Muscle of leg (tissue), 11 donors: ENCODE data around the gene CREG2. TPM values are rescaled to one million over a fixed set of nuclear protein-coding genes. Genes with fewer than 3 reads are reported as not detected.

Experiments
- DNase-seq: peaks from one replicate; pipeline ENCODE4 v3.0.0; 2013
- H3K27ac ChIP-seq: one replicate; pipeline ENCODE4 v1.5.1; 2013; ENCODE audit warnings: mild to moderate bottlenecking, low read length, control low read depth
- H3K27me3 ChIP-seq: one replicate; pipeline ENCODE4 v1.6.1; 2013; ENCODE audit warnings: low read length; ENCODE audit not compliant: control insufficient read depth, insufficient read depth
- H3K36me3 ChIP-seq: one replicate; pipeline ENCODE4 v1.6.1; 2013; ENCODE audit warnings: low read length; ENCODE audit not compliant: control insufficient read depth, insufficient read depth
- H3K4me1 ChIP-seq: one replicate; pipeline ENCODE4 v1.6.1; 2013; ENCODE audit warnings: low read length; ENCODE audit not compliant: control insufficient read depth, insufficient read depth
- H3K4me3 ChIP-seq: one replicate; pipeline ENCODE4 v1.5.1; 2013; ENCODE audit warnings: low read length, control low read depth
- H3K9me3 ChIP-seq: replicated peaks from 2 replicates; pipeline ENCODE4 v1.6.1; 2013; ENCODE audit warnings: low read depth, low read length; ENCODE audit not compliant: control insufficient read depth
- WGBS: methylation state at CpG from one replicate; pipeline ENCODE4 v1.1.5; 2013; ENCODE audit warnings: missing lambda C conversion rate; ENCODE audit not compliant: insufficient coverage; 5-methylcytosine and 5-hydroxymethylcytosine counted together
- polyA plus RNA-seq, 8 donors: library from polyadenylated mRNA; unstranded; fragments of 120-200 nt; gene quantifications; one replicate each; pipeline versions ENCODE4 v1.2.1 to v1.2.3, GENCODE V29; 2013; ENCODE audit warnings: inconsistent platforms in 1 of 8, low replicate concordance in 1 of 8; ENCODE audit not compliant: insufficient read length in 8 of 8, insufficient read depth in 1 of 8
- total RNA-seq: library from RNA; stranded (reverse); fragments of 120-200 nt; gene quantifications from one replicate; pipeline ENCODE4 v1.2.4, GENCODE V29; 2013

The CREG2 gene
- total and polyA plus RNA-seq, 9 donors: 2.4 to 5.3 (median 3.5) TPM

DNA sequence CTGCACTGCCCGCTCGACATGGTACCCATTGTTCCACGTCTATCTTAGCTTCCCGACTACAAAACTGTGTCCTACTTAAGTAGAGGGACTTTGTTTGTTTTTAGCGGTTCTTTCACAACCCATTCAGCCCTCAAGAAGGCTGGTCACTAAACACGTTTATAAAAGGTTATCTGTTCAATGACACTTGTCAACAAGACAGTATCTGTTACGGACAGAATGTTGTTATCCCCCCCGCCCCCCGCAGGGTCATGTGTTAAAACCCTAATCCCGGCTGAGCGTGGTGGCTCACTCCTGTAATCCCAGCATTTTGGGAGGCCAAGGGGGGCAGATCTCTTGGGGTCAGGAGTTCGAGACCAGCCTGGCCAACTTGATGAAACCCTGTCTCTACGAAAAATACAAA, 40.4 kb upstream of the CREG2 start:
- H3K27ac ChIP-seq: peak overlapping the region; percentile 40
- 86% methylated on average over 8 of the region's 13 CpGs for WGBS

DNA sequence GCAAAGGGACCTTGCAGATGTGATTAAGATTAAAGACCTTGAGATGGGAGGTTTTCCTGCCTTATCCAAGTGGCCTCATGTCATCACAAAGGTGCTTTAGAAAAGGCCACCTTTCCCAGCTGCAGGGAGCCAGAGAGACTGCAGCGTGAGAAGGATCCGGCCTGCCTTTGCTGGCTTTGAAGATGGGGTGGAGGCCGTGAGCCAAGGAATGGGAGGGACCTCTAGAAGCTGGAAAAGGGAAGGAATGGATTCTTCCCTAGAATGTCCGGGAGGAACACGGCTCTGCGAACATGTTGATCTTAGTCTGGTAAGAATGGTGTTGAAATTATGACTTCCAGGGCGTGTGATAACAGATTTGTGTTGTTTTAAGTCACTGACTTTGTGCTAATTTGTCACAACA, 39.9 kb upstream of the CREG2 start:
- Histone ChIP-seq H3K36me3 (no peaks in the 10 kb centered on the region), H3K4me1 (peaks cover 6% of the 10 kb centered on the region), H3K27me3 (no peaks in the 10 kb centered on the region), H3K4me3 (no peak overlapping the region), H3K9me3 (no peaks in the 10 kb centered on the region), H3K27ac (no peak overlapping the region)
- no peak for DNase-seq
- WGBS: 80% methylated on average over 6 of the region's 7 CpGs

More for the DNA sequence above, 40.4 kb upstream of the CREG2 start:
- no peak for DNase-seq
- Histone ChIP-seq H3K9me3 (no peaks in the 10 kb centered on the region), H3K36me3 (no peaks in the 10 kb centered on the region), H3K27me3 (no peaks in the 10 kb centered on the region), H3K4me3 (no peak overlapping the region), H3K4me1 (peaks cover 6% of the 10 kb centered on the region)

GRCh38 chr2:101426822-101427221, 39.5 kb upstream of the CREG2 start:
- Histone ChIP-seq H3K27ac (no peak overlapping the region), H3K9me3 (no peaks in the 10 kb centered on the region), H3K36me3 (no peaks in the 10 kb centered on the region), H3K4me3 (no peak overlapping the region), H3K27me3 (no peaks in the 10 kb centered on the region), H3K4me1 (peaks cover 6% of the 10 kb centered on the region)
- DNase-seq: no peak
- WGBS: 93% methylated on average over 6 of the region's 7 CpGs

DNA sequence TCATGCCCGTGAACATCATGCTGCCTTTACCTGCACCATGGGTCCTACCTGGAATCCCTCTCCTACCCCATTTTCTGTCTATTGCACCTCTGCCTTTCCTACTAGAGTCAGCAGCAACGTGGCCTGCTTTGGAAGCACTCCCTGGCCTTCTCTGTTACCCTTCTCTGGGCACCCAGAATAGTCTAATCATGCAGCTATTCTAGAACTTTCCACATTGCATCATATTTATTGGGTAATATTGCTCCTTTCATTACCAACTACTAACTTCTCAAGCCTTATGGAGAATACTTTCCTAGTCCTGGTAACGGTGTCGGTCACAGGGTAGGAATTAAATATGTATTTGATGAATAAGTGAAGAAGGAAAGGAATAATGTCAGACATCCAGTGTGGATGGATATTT, 33.3 kb upstream of the CREG2 start:
- WGBS: 78% methylated on average over 2 of the region's 4 CpGs
- H3K4me1 ChIP-seq: peaks cover 12% of the 10 kb centered on the region
- H3K27ac ChIP-seq: no peak overlapping the region
- peaks cover under 1% of the 10 kb centered on the region for H3K27me3 ChIP-seq
- no peaks in the 10 kb centered on the region for H3K36me3 ChIP-seq
- H3K9me3 ChIP-seq: no peaks in the 10 kb centered on the region
- no peak overlapping the region for H3K4me3 ChIP-seq
- DNase-seq: no peak

DNA sequence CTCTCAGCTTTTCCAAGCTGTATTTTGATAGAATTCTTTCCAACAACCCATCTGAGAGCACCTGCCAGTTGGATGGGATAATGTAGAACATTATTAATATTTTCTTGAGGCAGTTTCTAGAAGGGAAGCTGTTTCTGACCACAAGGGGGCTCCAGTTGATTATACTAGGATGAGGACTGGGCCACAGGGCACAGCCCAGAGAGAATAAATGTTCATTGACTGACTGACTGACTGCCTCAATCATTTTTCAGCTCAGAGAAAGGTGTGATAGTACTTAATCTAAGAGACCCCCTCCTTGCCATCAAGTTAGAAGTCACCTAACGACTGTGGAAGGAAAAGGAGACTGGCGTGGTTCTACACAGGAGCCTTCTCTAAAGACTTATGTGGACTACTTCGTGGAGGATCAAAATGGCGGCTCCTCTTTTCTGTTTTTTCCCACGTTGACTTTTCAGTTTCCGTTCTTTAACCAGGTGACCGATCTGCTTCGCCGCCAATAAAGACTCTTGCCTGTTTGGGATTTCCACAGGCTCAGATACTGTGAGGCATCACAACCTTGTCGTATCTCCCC, 31.9 kb upstream of the CREG2 start:
- no peaks in the 10 kb centered on the region for H3K36me3 ChIP-seq
- H3K27ac ChIP-seq: no peak overlapping the region
- H3K4me1 ChIP-seq: peaks cover 12% of the 10 kb centered on the region
- peaks cover 4% of the 10 kb centered on the region for H3K27me3 ChIP-seq
- H3K4me3 ChIP-seq: no peak overlapping the region
- DNase-seq: peak; percentile 88
- WGBS: 92% methylated on average over 8 of the region's 10 CpGs
- peaks cover 4% of the 10 kb centered on the region for H3K9me3 ChIP-seq

GRCh38 chr2:101418460-101419095, 31.3 kb upstream of the CREG2 start:
- no peak overlapping the region for H3K4me3 ChIP-seq
- peaks cover 4% of the 10 kb centered on the region for H3K9me3 ChIP-seq
- no peaks in the 10 kb centered on the region for H3K36me3 ChIP-seq
- peaks cover 12% of the 10 kb centered on the region for H3K4me1 ChIP-seq
- WGBS: 20% methylated on average over 8 of the region's 12 CpGs
- H3K27ac ChIP-seq: no peak overlapping the region
- DNase-seq: peak; percentile 83
- H3K27me3 ChIP-seq: peaks cover 4% of the 10 kb centered on the region

GRCh38 chr2:101416609-101417008, 29.3 kb upstream of the CREG2 start:
- H3K4me3 ChIP-seq: no peak overlapping the region
- no peaks in the 10 kb centered on the region for H3K36me3 ChIP-seq
- DNase-seq: no peak
- H3K9me3 ChIP-seq: peaks cover 4% of the 10 kb centered on the region
- peaks cover 4% of the 10 kb centered on the region for H3K27me3 ChIP-seq
- WGBS: 69% methylated on average over 5 of the region's 5 CpGs
- no peak overlapping the region for H3K27ac ChIP-seq
- H3K4me1 ChIP-seq: peaks cover 12% of the 10 kb centered on the region

DNA sequence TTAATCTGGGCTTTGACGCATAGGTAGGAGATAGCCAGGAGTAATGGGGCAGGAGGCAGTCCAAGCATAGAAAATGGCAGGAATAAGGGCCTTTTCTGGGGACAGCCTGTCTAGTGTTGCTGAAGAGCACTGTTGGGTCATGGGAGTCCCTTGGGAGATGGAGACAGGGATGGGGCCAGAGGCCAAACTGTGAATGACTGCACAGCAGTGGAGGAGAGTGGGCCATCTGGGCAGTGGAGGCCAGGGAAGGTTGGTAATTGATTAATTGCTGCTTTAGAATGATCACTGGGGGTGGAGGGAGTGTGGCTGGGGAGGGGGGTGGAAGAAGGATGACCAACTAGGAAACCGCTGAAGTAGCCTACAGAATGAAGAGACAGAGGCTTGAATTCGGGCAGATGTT, 28.6 kb upstream of the CREG2 start:
- Histone ChIP-seq H3K4me1 (peaks cover 12% of the 10 kb centered on the region), H3K27me3 (peaks cover 4% of the 10 kb centered on the region), H3K9me3 (peaks cover 4% of the 10 kb centered on the region), H3K27ac (no peak overlapping the region), H3K4me3 (no peak overlapping the region), H3K36me3 (no peaks in the 10 kb centered on the region)
- DNase-seq: no peak
- 91% methylated on average over 3 of the region's 3 CpGs for WGBS

DNA sequence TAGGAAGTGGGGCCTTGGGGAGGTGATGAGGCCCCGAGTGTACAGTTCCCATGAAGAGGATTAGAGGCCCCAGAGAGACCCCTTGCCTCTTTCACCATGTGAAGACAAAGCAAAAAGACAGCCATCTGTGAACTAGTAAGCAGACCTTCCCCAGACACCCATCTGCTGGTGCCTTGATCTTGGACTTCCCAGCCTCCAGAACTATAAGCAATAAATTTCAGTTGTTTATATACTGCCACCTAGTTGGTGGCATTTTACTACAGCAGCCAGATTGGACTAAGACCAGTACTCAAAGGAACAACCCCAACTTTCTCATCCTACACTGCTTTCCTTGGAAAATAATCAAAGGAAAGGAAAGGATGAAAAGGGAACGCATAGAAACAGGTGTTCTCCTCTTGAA, 27.9 kb upstream of the CREG2 start:
- Histone ChIP-seq H3K4me3 (no peak overlapping the region), H3K4me1 (peaks cover 12% of the 10 kb centered on the region), H3K36me3 (no peaks in the 10 kb centered on the region), H3K27me3 (peaks cover 4% of the 10 kb centered on the region), H3K27ac (no peak overlapping the region), H3K9me3 (peaks cover 4% of the 10 kb centered on the region)
- DNase-seq: no peak
- no CpG with 5 or more reads among the region's 2 CpGs for WGBS

- Histone ChIP-seq H3K4me3 (no peak overlapping the region), H3K27me3 (peaks cover 4% of the 10 kb centered on the region), H3K36me3 (no peaks in the 10 kb centered on the region), H3K4me1 (peaks cover 8% of the 10 kb centered on the region), H3K27ac (no peak overlapping the region), H3K9me3 (peaks cover 4% of the 10 kb centered on the region)
- DNase-seq: no peak
- whole genome bisulfite sequencing: 50% methylated on average over 1 of the region's 9 CpGs
Measured at GRCh38 chr2:101412092-101412694, 24.9 kb upstream of the CREG2 start.
